DOHH2 (cell line): Measurements from ENCODE around the gene MYO9A.

ENCODE experiments used
- H3F3A ChIP-seq: fragments of 200-600 bp; sonication (generic), shearing (Covaris generic); 2 replicates; pipeline ENCODE4 v1.6.0; 2016; ENCODE audit warnings: antibody characterized with exemption, mild to moderate bottlenecking; ENCODE audit not compliant: control insufficient read depth, insufficient read depth
- H3K27ac ChIP-seq: fragments of 200-600 bp; sonication (generic); 2 replicates; pipeline ENCODE4 v1.5.1; 2014; ENCODE audit warnings: low read depth, mild to moderate bottlenecking, low read length, moderate library complexity
- H3K27me3 ChIP-seq: fragments of 200-600 bp; sonication (generic); 2 replicates; pipeline ENCODE4 v1.6.1; 2014; ENCODE audit warnings: mild to moderate bottlenecking, low read length, mixed read lengths; ENCODE audit not compliant: control insufficient read depth
- H3K36me3 ChIP-seq: fragments of 200-600 bp; sonication (generic); 2 replicates; pipeline ENCODE4 v1.6.1; 2014; ENCODE audit warnings: mild to moderate bottlenecking, low read length, moderate library complexity, mixed read lengths; ENCODE audit not compliant: control insufficient read depth
- H3K4me1 ChIP-seq: fragments of 200-600 bp; sonication (generic); 2 replicates; pipeline ENCODE4 v1.6.1; 2014; ENCODE audit warnings: mild to moderate bottlenecking, low read length, mixed read lengths; ENCODE audit not compliant: control insufficient read depth
- H3K4me2 ChIP-seq: fragments of 200-600 bp; sonication (generic); 2 replicates; pipeline ENCODE4 v1.6.0; 2014; ENCODE audit warnings: mild to moderate bottlenecking, low read length, moderate library complexity
- H3K4me3 ChIP-seq: fragments of 200-600 bp; sonication (generic); 2 replicates; pipeline ENCODE4 v1.5.1; 2014; ENCODE audit warnings: mild to moderate bottlenecking, low read length, mixed read lengths
- H3K79me2 ChIP-seq: fragments of 200-600 bp; sonication (generic); 2 replicates; pipeline ENCODE4 v1.6.1; 2014; ENCODE audit warnings: mild to moderate bottlenecking, low read length, mixed read lengths; ENCODE audit not compliant: control insufficient read depth
- H3K9me2 ChIP-seq: fragments of 200-600 bp; sonication (generic); replicated peaks from 2 replicates; pipeline ENCODE4 v1.6.1; 2014; ENCODE audit warnings: mild to moderate bottlenecking, low read length, mixed read lengths; ENCODE audit not compliant: control insufficient read depth
- H3K9me3 ChIP-seq: fragments of 200-600 bp; sonication (generic); 2 replicates; pipeline ENCODE4 v1.6.1; 2014; ENCODE audit warnings: antibody characterized with exemption, low read length, mixed read lengths; ENCODE audit not compliant: control insufficient read depth, insufficient read depth
- H4K20me1 ChIP-seq: fragments of 200-600 bp; sonication (generic); 2 replicates; pipeline ENCODE4 v1.6.0; 2014; ENCODE audit warnings: low read depth, mild to moderate bottlenecking, antibody characterized with exemption, low read length, moderate library complexity; ENCODE audit not compliant: control insufficient read depth, insufficient read depth
- EZH2phosphoT487 ChIP-seq: fragments of 200-600 bp; sonication (generic); IDR thresholded peaks from 2 replicates; pipeline ENCODE4 v1.6.1; 2017; ENCODE audit warnings: borderline replicate concordance, mild to moderate bottlenecking, antibody characterized with exemption, low read length, moderate library complexity, mixed read lengths
- TF ChIP-seq, protein P1 (sequence below): fragments of 200-600 bp; sonication (generic); IDR thresholded peaks from one replicate; pipeline ENCODE4 v1.5.1; 2014; ENCODE audit warnings: antibody characterized with exemption, mild to moderate bottlenecking, low read depth, low read length; ENCODE audit not compliant: poor library complexity, severe bottlenecking

The MYO9A gene

DNA sequence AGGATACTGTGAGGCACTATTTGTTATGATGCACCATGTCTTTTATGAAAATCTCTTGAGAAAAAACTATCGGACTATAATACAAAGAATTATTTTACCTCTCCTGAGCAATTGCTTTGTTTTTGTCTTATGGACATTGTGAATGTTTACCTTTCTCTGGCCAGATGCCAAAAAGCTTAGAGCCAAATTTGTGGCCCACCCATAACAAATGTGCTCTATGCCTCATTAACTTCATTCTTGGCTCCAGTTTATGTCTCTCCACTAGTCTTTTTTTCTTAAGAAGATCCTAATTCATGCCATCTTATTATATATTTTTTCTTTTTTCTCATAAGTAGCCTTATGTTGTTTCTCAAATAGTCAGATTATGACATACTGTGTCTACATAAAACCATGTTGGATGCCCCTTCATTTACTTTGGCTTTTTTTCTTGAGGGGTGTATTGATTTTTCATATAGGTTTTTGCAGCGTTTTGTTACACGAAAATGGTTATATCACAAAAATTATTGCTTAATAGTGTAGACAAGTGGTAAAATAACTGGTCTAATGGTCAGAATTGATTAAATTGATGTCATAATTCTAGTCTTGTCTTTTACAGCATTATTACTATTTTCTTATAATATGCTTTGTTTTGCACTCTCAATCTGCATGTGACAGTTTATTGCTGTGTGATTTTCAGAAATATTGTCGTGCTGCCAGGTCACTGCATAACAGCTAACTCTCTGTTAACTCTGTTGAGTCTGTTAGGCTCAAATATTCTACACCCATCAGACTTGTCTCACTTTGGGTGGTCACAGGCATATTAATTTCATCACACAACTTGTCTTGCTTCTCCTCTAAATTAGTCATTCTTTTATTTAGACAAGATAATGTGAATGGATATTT is 18.5 kb upstream of the MYO9A start:
- TF ChIP-seq, protein P1, sequence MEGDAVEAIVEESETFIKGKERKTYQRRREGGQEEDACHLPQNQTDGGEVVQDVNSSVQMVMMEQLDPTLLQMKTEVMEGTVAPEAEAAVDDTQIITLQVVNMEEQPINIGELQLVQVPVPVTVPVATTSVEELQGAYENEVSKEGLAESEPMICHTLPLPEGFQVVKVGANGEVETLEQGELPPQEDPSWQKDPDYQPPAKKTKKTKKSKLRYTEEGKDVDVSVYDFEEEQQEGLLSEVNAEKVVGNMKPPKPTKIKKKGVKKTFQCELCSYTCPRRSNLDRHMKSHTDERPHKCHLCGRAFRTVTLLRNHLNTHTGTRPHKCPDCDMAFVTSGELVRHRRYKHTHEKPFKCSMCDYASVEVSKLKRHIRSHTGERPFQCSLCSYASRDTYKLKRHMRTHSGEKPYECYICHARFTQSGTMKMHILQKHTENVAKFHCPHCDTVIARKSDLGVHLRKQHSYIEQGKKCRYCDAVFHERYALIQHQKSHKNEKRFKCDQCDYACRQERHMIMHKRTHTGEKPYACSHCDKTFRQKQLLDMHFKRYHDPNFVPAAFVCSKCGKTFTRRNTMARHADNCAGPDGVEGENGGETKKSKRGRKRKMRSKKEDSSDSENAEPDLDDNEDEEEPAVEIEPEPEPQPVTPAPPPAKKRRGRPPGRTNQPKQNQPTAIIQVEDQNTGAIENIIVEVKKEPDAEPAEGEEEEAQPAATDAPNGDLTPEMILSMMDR: no peak
- no peak for TF ChIP-seq EZH2phosphoT487
- no peak overlapping the region for H3K4me2 ChIP-seq
- H3K27me3 ChIP-seq: no peaks in the 10 kb centered on the region
- H3K4me1 ChIP-seq: peaks cover 32% of the 10 kb centered on the region
- no peaks in the 10 kb centered on the region for H3K9me2 ChIP-seq
- H3K4me3 ChIP-seq: no peak overlapping the region
- H3F3A ChIP-seq: no peaks in the 10 kb centered on the region
- no peaks in the 10 kb centered on the region for H4K20me1 ChIP-seq
- H3K9me3 ChIP-seq: no peaks in the 10 kb centered on the region
- H3K36me3 ChIP-seq: no peaks in the 10 kb centered on the region; the same call in 1 of the 2 replicates
- no peak overlapping the region for H3K27ac ChIP-seq
- H3K79me2 ChIP-seq: no peaks in the 10 kb centered on the region

DNA sequence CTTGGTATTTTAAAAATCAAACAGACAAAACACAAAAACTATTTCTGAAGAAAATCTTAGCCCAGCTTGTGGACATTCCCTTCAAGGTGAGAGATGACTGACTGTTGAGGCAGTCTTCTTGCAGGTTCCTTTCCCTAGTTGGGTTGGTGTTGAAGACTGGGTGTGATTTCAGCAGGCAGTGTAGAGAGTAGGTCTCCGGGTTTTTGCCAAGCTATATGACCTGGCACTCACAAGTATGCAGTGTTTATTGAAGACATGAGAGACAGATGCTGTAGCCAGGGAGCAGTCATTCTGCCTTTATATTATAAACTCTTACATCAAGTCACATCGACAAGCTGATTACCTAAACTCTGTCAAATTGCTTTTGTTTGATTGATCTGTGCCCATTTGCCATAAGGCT is 17.8 kb upstream of the MYO9A start:
- H3F3A ChIP-seq: no peaks in the 10 kb centered on the region
- H4K20me1 ChIP-seq: no peaks in the 10 kb centered on the region
- H3K27ac ChIP-seq: no peak overlapping the region
- no peaks in the 10 kb centered on the region for H3K27me3 ChIP-seq
- peaks cover 31% of the 10 kb centered on the region for H3K4me1 ChIP-seq
- H3K79me2 ChIP-seq: no peaks in the 10 kb centered on the region
- H3K9me3 ChIP-seq: no peaks in the 10 kb centered on the region
- H3K4me3 ChIP-seq: no peak overlapping the region
- TF ChIP-seq, protein P1: no peak
- no peak for TF ChIP-seq EZH2phosphoT487
- no peaks in the 10 kb centered on the region; the same call in 1 of the 2 replicates for H3K36me3 ChIP-seq
- H3K4me2 ChIP-seq: no peak overlapping the region
- H3K9me2 ChIP-seq: no peaks in the 10 kb centered on the region

DNA sequence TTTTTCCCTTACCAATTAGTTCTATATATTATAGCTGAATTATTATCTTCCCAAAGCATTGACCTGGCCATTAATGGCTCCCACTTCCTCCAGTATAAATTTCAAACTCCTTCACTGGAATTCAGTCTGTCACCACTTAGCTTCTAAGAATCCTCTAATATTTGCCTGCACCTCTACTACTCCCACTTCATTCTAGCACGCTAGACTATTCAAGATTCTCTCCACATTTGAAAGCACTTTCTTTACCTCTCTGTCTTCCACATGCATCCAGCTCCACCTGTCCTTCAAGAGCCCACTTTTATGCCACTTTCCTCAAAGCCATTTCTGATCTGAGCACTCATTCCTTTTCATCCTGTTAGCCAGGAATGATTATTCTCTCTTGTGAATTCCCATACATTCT is 15.3 kb upstream of the MYO9A start:
- no peaks in the 10 kb centered on the region for H3K36me3 ChIP-seq
- no peaks in the 10 kb centered on the region for H3K9me2 ChIP-seq
- H4K20me1 ChIP-seq: no peaks in the 10 kb centered on the region
- H3K79me2 ChIP-seq: no peaks in the 10 kb centered on the region
- H3K4me2 ChIP-seq: no peak overlapping the region
- no peaks in the 10 kb centered on the region for H3F3A ChIP-seq
- H3K4me1 ChIP-seq: peaks cover 29% of the 10 kb centered on the region
- no peaks in the 10 kb centered on the region for H3K9me3 ChIP-seq
- no peak overlapping the region for H3K4me3 ChIP-seq
- H3K27ac ChIP-seq: no peak overlapping the region
- H3K27me3 ChIP-seq: no peaks in the 10 kb centered on the region
- TF ChIP-seq EZH2phosphoT487: no peak
- TF ChIP-seq, protein P1: no peak
